GM21717 (cell line): Measurements from ENCODE around the gene FBXL20.
"Not testable (repeated sequence)": the region's sequence is repeated elsewhere in the genome, so short reads cannot be mapped to it uniquely, and the experiment has no call there.

Experiments used
- ATAC-seq: cut with Tn5 transposase; IDR thresholded peaks from one replicate; pipeline ENCODE4 v1.9.1; 2021; ENCODE audit warnings: mild to moderate bottlenecking, moderate library complexity; ENCODE audit not compliant: unreplicated experiment

Gene FBXL20

GRCh38 chr17:39261286-39261685 lies 140.1 kb downstream of the FBXL20 start:
- ATAC-seq = no peak

GRCh38 chr17:39252788-39253460 lies 148.5 kb downstream of the FBXL20 start:
- ATAC-seq = no peak

- no peak for ATAC-seq
Observed at GRCh38 chr17:39251997-39252396, 149.4 kb downstream of the FBXL20 start.

GRCh38 chr17:39250076-39250475 lies 151.3 kb downstream of the FBXL20 start:
- not testable (repeated sequence) for ATAC-seq

- no peak for ATAC-seq
Observed at GRCh38 chr17:39246274-39246673, 155.2 kb downstream of the FBXL20 start.

- ATAC-seq = peak; percentile 62
Observed at GRCh38 chr17:39244600-39245570, 156.5 kb downstream of the FBXL20 start.

- no peak for ATAC-seq
Observed at GRCh38 chr17:39244016-39244599, 157.3 kb downstream of the FBXL20 start.

- ATAC-seq = no peak
Observed at GRCh38 chr17:39243155-39243554, 158.3 kb downstream of the FBXL20 start.

GRCh38 chr17:39240631-39241030 lies 160.8 kb downstream of the FBXL20 start:
- ATAC-seq = no peak

- no peak for ATAC-seq
Observed at GRCh38 chr17:39239640-39240314, 161.6 kb downstream of the FBXL20 start.

GRCh38 chr17:39238311-39238972 lies 163.0 kb downstream of the FBXL20 start:
- ATAC-seq = no peak

- no peak for ATAC-seq
Observed at GRCh38 chr17:39237586-39237985, 163.8 kb downstream of the FBXL20 start.

GRCh38 chr17:39236981-39237441 lies 164.4 kb downstream of the FBXL20 start:
- no peak for ATAC-seq

- no peak for ATAC-seq
Observed at GRCh38 chr17:39236450-39236927, 164.9 kb downstream of the FBXL20 start.

- no peak for ATAC-seq
Observed at GRCh38 chr17:39235555-39236449, 165.6 kb downstream of the FBXL20 start.

GRCh38 chr17:39231591-39232551 lies 169.6 kb downstream of the FBXL20 start:
- ATAC-seq = no peak

- no peak for ATAC-seq
Observed at GRCh38 chr17:39231091-39231561, 170.3 kb downstream of the FBXL20 start.

- ATAC-seq = no peak
Observed at GRCh38 chr17:39230361-39230760, 171.1 kb downstream of the FBXL20 start.
